SK-N-SH (cell line): ENCODE results near the gene ELAC1.

Source experiments
- CTCF ChIP-seq: fragments of 200-600 bp; sonication (generic); IDR thresholded peaks from 2 replicates; pipeline ENCODE4 v1.6.1; 2017; ENCODE audit warnings: antibody characterized with exemption, mild to moderate bottlenecking, moderate library complexity
- EP300 ChIP-seq, 2 experiments: IDR thresholded peaks; 2 replicates each; pipeline versions ENCODE4 v1.4.0 to v1.6.1; 2012; ENCODE audit warnings: borderline replicate concordance in 1 of 2, low read depth in 1 of 2, low read length in 1 of 2
- EZH2phosphoT487 ChIP-seq: fragments of 200-600 bp; sonication (generic); IDR thresholded peaks from 2 replicates; pipeline ENCODE4 v1.6.1; 2017; ENCODE audit warnings: low read depth, mixed run types, mild to moderate bottlenecking, antibody characterized with exemption, moderate library complexity, borderline replicate concordance
- FOXM1 ChIP-seq: IDR thresholded peaks from 2 replicates; pipeline ENCODE4 v1.4.0; 2012; ENCODE audit warnings: low read depth, mild to moderate bottlenecking
- NRF1 ChIP-seq: IDR thresholded peaks from 2 replicates; pipeline ENCODE4 v1.6.1; 2012; ENCODE audit warnings: low read depth, mild to moderate bottlenecking, low read length
- POLR2AphosphoS5 ChIP-seq: IDR thresholded peaks from 2 replicates; pipeline ENCODE4 v1.6.1; 2012; ENCODE audit warnings: low read depth, low read length
- REST ChIP-seq: IDR thresholded peaks from 2 replicates; pipeline ENCODE4 v1.6.1; 2012; ENCODE audit warnings: mild to moderate bottlenecking, low read depth, low read length, moderate library complexity
- SIN3A ChIP-seq: IDR thresholded peaks from 2 replicates; pipeline ENCODE4 v1.6.1; 2012; ENCODE audit warnings: low read depth, mild to moderate bottlenecking, low read length, moderate library complexity, borderline replicate concordance
- SMC3 ChIP-seq: IDR thresholded peaks from 2 replicates; pipeline ENCODE4 v1.6.1; 2012; ENCODE audit warnings: low read depth, low read length, improper control_type of control experiment
- ZBTB33 ChIP-seq: IDR thresholded peaks from 2 replicates; pipeline ENCODE4 v1.4.0; 2012; ENCODE audit warnings: low read depth, borderline replicate concordance

- no peak for TF ChIP-seq CTCF
- no peak for TF ChIP-seq NRF1
- no peak for TF ChIP-seq FOXM1
- no peak for TF ChIP-seq POLR2AphosphoS5
- no peak for TF ChIP-seq EZH2phosphoT487
- no peak for TF ChIP-seq SIN3A
- TF ChIP-seq SMC3, result no peak
- no peak for TF ChIP-seq REST
- TF ChIP-seq ZBTB33, result no peak
- TF ChIP-seq EP300 (IDR thresholded peaks at IDR 0.05; ENCODE audit: borderline replicate concordance in 1 of 2, low read depth in 1 of 2, low read length in 1 of 2), result no peak
Observed at GRCh38 chr18:51037230-51037629, 69.4 kb downstream of the ELAC1 start.
